Body of pancreas (tissue), 4 donors: Measurements from ENCODE around the gene MALAT1. TPM values are rescaled to one million over a fixed set of nuclear protein-coding genes. Genes with fewer than 3 reads are reported as not detected.
A peak's percentile ranks its signal among the peaks of the same experiment; 100 is the strongest.
"Not testable (repeated sequence)": the region's sequence is repeated elsewhere in the genome, so short reads cannot be mapped to it uniquely, and the experiment has no call there.

Source experiments
- ATAC-seq: fragments of 150-250 bp; one replicate; pipeline ENCODE4 v1.9.1; 2016
- DNase-seq, 4 donors: peaks; one replicate each; pipeline ENCODE4 v3.0.0-alpha.2; 2019
- H3K27ac ChIP-seq, 4 donors: fragments of 200-600 bp; sonication (generic); 1 replicate in 3 of 4; 2 replicates in 1 of 4; pipeline versions ENCODE4 v1.5.1 to v1.6.1; 2016 to 2019; ENCODE audit warnings: mild to moderate bottlenecking in 1 of 4, mixed read lengths in 1 of 4, moderate library complexity in 1 of 4
- H3K27me3 ChIP-seq, 2 donors: fragments of 200-600 bp; sonication (generic); one replicate each; pipeline ENCODE4 v1.6.0; 2016; ENCODE audit warnings: mild to moderate bottlenecking in 1 of 2
- H3K36me3 ChIP-seq, 2 donors: fragments of 200-600 bp; sonication (generic); replicated peaks in 1 of 2; 2 replicates each; pipeline ENCODE4 v1.5.1; 2016; ENCODE audit warnings: low read depth in 2 of 2; ENCODE audit not compliant: insufficient read depth in 1 of 2
- H3K4me1 ChIP-seq: fragments of 200-600 bp; sonication (generic); one replicate; pipeline ENCODE4 v1.6.0; 2016
- H3K4me3 ChIP-seq, 2 donors: fragments of 200-600 bp; sonication (generic); 1 replicate in 1 of 2; 2 replicates in 1 of 2; pipeline ENCODE4 v1.5.1; 2016 to 2019
- H3K9me3 ChIP-seq, 3 donors: fragments of 200-600 bp; sonication (generic); 1 replicate in 2 of 3; 2 replicates in 1 of 3; pipeline ENCODE4 v1.5.1; 2016
- CTCF ChIP-seq, 7 experiments: fragments of 450-650 bp in 4 of 7; fragments of 200-600 bp in 3 of 7; sonication (generic) in 3 of 7; IDR thresholded peaks; one replicate each; pipeline ENCODE4 v1.5.1; 2016 to 2019; ENCODE audit warnings: antibody characterized with exemption in 7 of 7
- POLR2A ChIP-seq, 3 donors: fragments of 450-650 bp; IDR thresholded peaks; one replicate each; pipeline ENCODE4 v1.6.1; 2016; ENCODE audit warnings: antibody characterized with exemption in 3 of 3, mild to moderate bottlenecking in 2 of 3
- WGBS, 2 donors: methylation state at CpG; one replicate each; pipeline ENCODE4 v1.1.5; 2017; 5-methylcytosine and 5-hydroxymethylcytosine counted together
- intact Hi-C: fragments of 100-400 bp; cut with DNase I; formaldehyde crosslinking; loops from one replicate; pipeline ENCODE4 v1.15.1; 2023
- total RNA-seq, 2 donors: library from RNA; depleted of rRNA; stranded (reverse); fragments of >200 nt; gene quantifications; one replicate each; pipeline ENCODE4 v1.1.0, GENCODE V29; 2016

MALAT1 gene
- total RNA-seq, 2 donors from 2014 or later, result 10,129 to 14,092 TPM

DNA sequence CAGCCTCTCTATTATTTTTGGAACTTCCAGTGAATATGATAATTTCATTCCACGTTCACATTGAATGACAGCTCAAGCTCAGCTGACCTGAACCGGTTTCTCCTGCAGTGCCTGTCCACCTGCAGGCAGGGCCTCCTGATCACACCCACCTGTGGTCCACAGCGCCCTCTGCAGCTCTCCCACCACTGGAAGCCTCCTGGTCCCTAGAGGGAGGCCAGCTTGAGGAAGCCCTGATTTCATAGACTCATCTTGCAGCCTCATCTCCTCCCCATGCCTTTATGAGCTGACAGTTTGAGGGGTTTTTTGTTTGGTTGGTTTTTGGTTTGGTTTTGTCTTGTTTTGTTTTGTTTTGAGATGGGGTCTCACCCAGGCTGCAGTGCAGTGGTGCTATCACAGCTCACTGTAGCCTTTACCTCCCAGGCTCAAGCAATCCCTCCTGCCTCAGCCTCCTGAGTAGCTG, 29.9 kb upstream of the MALAT1 start:
- no peaks in the 10 kb centered on the region for H3K36me3 ChIP-seq
- H3K4me3 ChIP-seq, result no peak overlapping the region
- peaks cover 45% of the 10 kb centered on the region for H3K4me1 ChIP-seq
- no peaks in the 10 kb centered on the region for H3K27me3 ChIP-seq
- H3K9me3 ChIP-seq, result no peaks in the 10 kb centered on the region
- DNase-seq (peak; percentile 94 to 95 (median 94)), ATAC-seq (peak; percentile 84)
- whole genome bisulfite sequencing, 2 donors, result 4 to 5% methylated on average over 3 of the region's 3 CpGs
- intact Hi-C loops, result loop anchor here (10.0 kb wide), 1 partner anchor 54 kb away; no protein-coding TSS in a partner anchor
- TF ChIP-seq CTCF (IDR thresholded peaks at IDR 0.05) (peak; percentile 63 to 98 (median 96)), POLR2A (IDR thresholded peaks at IDR 0.05) (no peak)
- peak overlapping the region in 3 of 4 donors; percentile 38 to 48 (median 41) for H3K27ac ChIP-seq

DNA sequence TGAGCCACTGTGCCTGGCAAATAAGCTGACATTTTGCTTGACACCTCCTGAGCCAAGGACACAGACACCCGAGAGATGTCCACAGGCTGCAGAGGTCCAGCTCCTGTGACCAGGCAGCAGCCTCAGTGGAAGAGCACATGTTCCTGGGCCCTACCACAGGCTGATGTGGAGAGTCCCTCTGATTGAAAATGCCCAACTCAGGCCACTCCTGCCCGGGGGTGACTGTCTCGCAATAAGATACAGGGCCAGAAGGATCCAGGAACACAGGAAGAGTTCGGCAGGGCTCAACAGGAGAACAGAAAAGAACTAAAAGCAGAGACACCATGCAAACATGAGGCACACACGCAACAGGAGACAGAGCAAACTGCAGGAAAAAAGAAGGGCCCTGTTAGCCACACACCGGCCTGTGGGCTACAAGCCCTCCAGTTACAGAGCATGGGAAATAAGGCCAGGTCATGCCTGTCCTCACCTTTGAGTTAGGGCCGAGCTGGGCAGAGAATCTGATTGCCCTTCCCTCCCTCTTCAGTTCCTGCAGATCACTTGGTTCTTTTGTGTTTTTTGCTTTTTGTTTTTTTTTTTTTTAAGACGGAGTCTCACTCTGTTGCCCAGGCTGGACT, 28.3 kb upstream of the MALAT1 start:
- H3K4me3 ChIP-seq, result no peak overlapping the region
- intact Hi-C loops, result no loop called here
- H3K9me3 ChIP-seq, result no peaks in the 10 kb centered on the region
- TF ChIP-seq CTCF (IDR thresholded peaks at IDR 0.05), result no peak
- TF ChIP-seq POLR2A (IDR thresholded peaks at IDR 0.05), result no peak
- H3K27me3 ChIP-seq, result no peaks in the 10 kb centered on the region
- ATAC-seq (no peak), DNase-seq (no peak)
- WGBS, 2 donors, result 77 to 80% methylated on average over 8 of the region's 8 CpGs
- H3K4me1 ChIP-seq, result peaks cover 45% of the 10 kb centered on the region
- H3K36me3 ChIP-seq, result no peaks in the 10 kb centered on the region
- peak overlapping the region in 3 of 4 donors; percentile 86 to 95 (median 87) for H3K27ac ChIP-seq

- Histone ChIP-seq H3K4me1 (peaks cover 47% of the 10 kb centered on the region), H3K4me3 (no peak overlapping the region), H3K9me3 (no peaks in the 10 kb centered on the region), H3K36me3 (no peaks in the 10 kb centered on the region), H3K27ac (peak overlapping the region; percentile 74 to 95 (median 86)), H3K27me3 (no peaks in the 10 kb centered on the region)
- peak in 2 of 3 donors; percentile 22 to 26 for TF ChIP-seq POLR2A (IDR thresholded peaks at IDR 0.05)
- peak; percentile 48 to 83 (median 71) for TF ChIP-seq CTCF (IDR thresholded peaks at IDR 0.05)
- peak; percentile 75 for ATAC-seq
- peak; percentile 81 to 88 (median 86) for DNase-seq
- intact Hi-C loops, result no loop called here
- WGBS, 2 donors, result 0 to 28% methylated on average over 3 to 8 of the region's 8 CpGs
Measured at GRCh38 chr11:65471447-65471891, 27.4 kb upstream of the MALAT1 start.

DNA sequence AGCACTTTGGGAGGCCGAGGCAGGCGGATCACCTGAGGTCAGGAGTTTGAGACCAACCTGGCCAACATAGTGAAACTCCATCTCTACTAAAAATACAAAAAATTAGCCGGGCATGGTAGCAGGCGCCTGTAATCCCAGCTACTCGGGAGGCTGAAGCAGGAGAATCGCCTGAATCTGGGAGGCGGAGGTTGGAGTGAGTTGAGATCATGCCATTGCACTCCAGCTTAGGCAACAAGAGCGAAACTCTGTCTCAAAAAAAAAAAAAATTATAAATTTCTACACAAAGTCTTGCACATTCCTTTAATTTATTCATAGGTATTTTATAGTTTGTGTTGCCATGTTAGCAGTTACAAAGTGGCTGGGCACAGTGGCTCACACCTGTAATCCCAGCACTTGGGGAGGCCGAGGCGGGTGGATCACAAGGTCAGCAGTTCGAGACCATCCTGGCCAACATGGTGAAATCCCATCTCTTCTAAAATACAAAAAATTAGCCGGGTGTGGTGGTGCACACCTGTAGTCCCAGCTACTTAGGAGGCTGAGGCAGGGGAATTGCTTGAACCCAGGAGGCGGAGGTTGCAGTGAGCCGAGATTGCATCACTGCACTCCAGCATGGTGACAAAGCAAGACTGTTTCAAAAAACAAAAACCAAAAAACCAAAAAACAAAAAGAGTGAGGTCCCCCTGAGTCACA, 26.1 kb upstream of the MALAT1 start:
- DNase-seq, H3K9me3 ChIP-seq, H3K27me3 ChIP-seq, H3K36me3 ChIP-seq, intact Hi-C loops, ATAC-seq, H3K4me3 ChIP-seq: not testable (repeated sequence)
- 82 to 83% methylated on average over 13 to 14 of the region's 14 CpGs for WGBS, 2 donors
- Histone ChIP-seq H3K4me1 (peaks cover 50% of the 10 kb centered on the region), H3K27ac (peak overlapping the region; percentile 74 to 95 (median 86))

- H3K9me3 ChIP-seq, result no peaks in the 10 kb centered on the region
- H3K27me3 ChIP-seq, result no peaks in the 10 kb centered on the region
- 82 to 83% methylated on average over 7 of the region's 7 CpGs for WGBS, 2 donors
- peak overlapping the region in 2 of 4 donors; percentile 87 to 95 for H3K27ac ChIP-seq
- intact Hi-C loops, result no loop called here
- no peaks in the 10 kb centered on the region for H3K36me3 ChIP-seq
- peaks cover 50% of the 10 kb centered on the region for H3K4me1 ChIP-seq
- ATAC-seq (no peak), DNase-seq (no peak)
- H3K4me3 ChIP-seq, result no peak overlapping the region
- TF ChIP-seq CTCF (IDR thresholded peaks at IDR 0.05), result no peak
Measured at GRCh38 chr11:65473278-65473860, 25.5 kb upstream of the MALAT1 start.
